HFFc6 (cell line): Measurements from ENCODE around the gene SKIL. TPM values are rescaled to one million over a fixed set of nuclear protein-coding genes. Genes with fewer than 3 reads are reported as not detected.

Source experiments
- DNase-seq: peaks from one replicate; pipeline ENCODE4 v3.0.0-alpha.2; 2018
- H3K27ac Mint-ChIP-seq: 2 replicates; pipeline ENCODE4 v1.8.0; 2020; ENCODE audit warnings: mild to moderate bottlenecking, mixed read lengths
- H3K27me3 Mint-ChIP-seq: 2 replicates; pipeline ENCODE4 v1.8.0; 2021; ENCODE audit warnings: mild to moderate bottlenecking, moderate library complexity, mixed read lengths; ENCODE audit not compliant: insufficient read depth
- H3K36me3 Mint-ChIP-seq: 2 replicates; pipeline ENCODE4 v1.8.0; 2021; ENCODE audit warnings: low read depth, mixed read lengths
- H3K4me1 Mint-ChIP-seq: 2 replicates; pipeline ENCODE4 v1.8.0; 2020; ENCODE audit warnings: low read depth, mixed read lengths
- H3K4me3 Mint-ChIP-seq: 2 replicates; pipeline ENCODE4 v1.8.0; 2020; ENCODE audit warnings: mild to moderate bottlenecking, moderate library complexity, mixed read lengths
- H3K9me3 Mint-ChIP-seq: 2 replicates; pipeline ENCODE4 v1.8.0; 2020; ENCODE audit warnings: mild to moderate bottlenecking, mixed read lengths
- CTCF ChIP-seq: fragments of 200-600 bp; sonication (generic); IDR thresholded peaks from 2 replicates; pipeline ENCODE4 v1.5.0; 2021; ENCODE audit warnings: antibody characterized with exemption, mild to moderate bottlenecking
- total RNA-seq, 6 experiments: library from RNA; stranded (reverse); fragmentation: NEBNext Ultra II Directional; extraction: Animal tissue kit (Norgen Biotek cat#: 25700); gene quantifications; 2 replicates in 1 of 6; 3 replicates in 5 of 6; pipeline ENCODE4 v1.2.3, GENCODE V29; 2021

The SKIL gene
- total RNA-seq, 6 experiments from 2014 or later, result 44.6 to 61.3 (median 49.9) TPM

GRCh38 chr3:170421111-170421641 lies 63.7 kb downstream of the SKIL start:
- Mint-ChIP-seq H3K9me3 (no peaks in the 10 kb centered on the region), H3K36me3 (peaks cover 10% of the 10 kb centered on the region; the same call in 1 of the 2 replicates), H3K27ac (peak overlapping the region; percentile 58; the same call in 1 of the 2 replicates), H3K27me3 (peaks cover 7% of the 10 kb centered on the region; the same call in 1 of the 2 replicates), H3K4me3 (peak overlapping the region; percentile 82), H3K4me1 (peaks cover 33% of the 10 kb centered on the region)
- TF ChIP-seq CTCF, result no peak
- no peak for DNase-seq

GRCh38 chr3:170421758-170422157 lies 64.2 kb downstream of the SKIL start:
- Mint-ChIP-seq H3K27ac (peak overlapping the region; percentile 58; the same call in 1 of the 2 replicates), H3K27me3 (peaks cover 7% of the 10 kb centered on the region; the same call in 1 of the 2 replicates)
- DNase-seq, result no peak

GRCh38 chr3:170423001-170423615 lies 65.6 kb downstream of the SKIL start:
- peaks cover 32% of the 10 kb centered on the region for H3K4me1 Mint-ChIP-seq
- DNase-seq, result no peak
- H3K9me3 Mint-ChIP-seq, result no peaks in the 10 kb centered on the region
- H3K27ac Mint-ChIP-seq, result no peak overlapping the region
- peaks cover 12% of the 10 kb centered on the region; the same call in 1 of the 2 replicates for H3K36me3 Mint-ChIP-seq
- H3K27me3 Mint-ChIP-seq, result peaks cover 7% of the 10 kb centered on the region; the same call in 1 of the 2 replicates
- no peak for TF ChIP-seq CTCF
- no peak overlapping the region for H3K4me3 Mint-ChIP-seq

More at GRCh38 chr3:170421758-170422157, 64.2 kb downstream of the SKIL start:
- Mint-ChIP-seq H3K9me3 (no peaks in the 10 kb centered on the region), H3K4me1 (peaks cover 34% of the 10 kb centered on the region), H3K4me3 (peak overlapping the region; percentile 82; the same call in 1 of the 2 replicates), H3K36me3 (peaks cover 10% of the 10 kb centered on the region; the same call in 1 of the 2 replicates)
- no peak for TF ChIP-seq CTCF

- H3K9me3 Mint-ChIP-seq, result no peaks in the 10 kb centered on the region
- H3K36me3 Mint-ChIP-seq, result peaks cover 14% of the 10 kb centered on the region; the same call in 1 of the 2 replicates
- H3K27me3 Mint-ChIP-seq, result peaks cover 7% of the 10 kb centered on the region; the same call in 1 of the 2 replicates
- H3K27ac Mint-ChIP-seq, result no peak overlapping the region
- H3K4me3 Mint-ChIP-seq, result no peak overlapping the region
- H3K4me1 Mint-ChIP-seq, result peaks cover 45% of the 10 kb centered on the region
- TF ChIP-seq CTCF, result no peak
- no peak for DNase-seq
These were observed 67.4 kb downstream of the SKIL start for GRCh38 chr3:170424879-170425278.

- Mint-ChIP-seq H3K9me3 (no peaks in the 10 kb centered on the region), H3K27me3 (peaks cover 7% of the 10 kb centered on the region; the same call in 1 of the 2 replicates), H3K36me3 (peaks cover 8% of the 10 kb centered on the region; the same call in 1 of the 2 replicates), H3K4me3 (no peak overlapping the region), H3K27ac (no peak overlapping the region), H3K4me1 (peaks cover 39% of the 10 kb centered on the region)
- DNase-seq, result no peak
- no peak for TF ChIP-seq CTCF
These were observed 68.2 kb downstream of the SKIL start for GRCh38 chr3:170425491-170426239.
